ENCODE measurements around the gene NOP56. TPM values are rescaled to one million over a fixed set of nuclear protein-coding genes. Genes with fewer than 3 reads are reported as not detected.

NOP56 gene
- total and polyA plus RNA-seq, 2 of the 4 experiments (the other 2 are of a cell fraction), result 189 to 231 TPM

DNA sequence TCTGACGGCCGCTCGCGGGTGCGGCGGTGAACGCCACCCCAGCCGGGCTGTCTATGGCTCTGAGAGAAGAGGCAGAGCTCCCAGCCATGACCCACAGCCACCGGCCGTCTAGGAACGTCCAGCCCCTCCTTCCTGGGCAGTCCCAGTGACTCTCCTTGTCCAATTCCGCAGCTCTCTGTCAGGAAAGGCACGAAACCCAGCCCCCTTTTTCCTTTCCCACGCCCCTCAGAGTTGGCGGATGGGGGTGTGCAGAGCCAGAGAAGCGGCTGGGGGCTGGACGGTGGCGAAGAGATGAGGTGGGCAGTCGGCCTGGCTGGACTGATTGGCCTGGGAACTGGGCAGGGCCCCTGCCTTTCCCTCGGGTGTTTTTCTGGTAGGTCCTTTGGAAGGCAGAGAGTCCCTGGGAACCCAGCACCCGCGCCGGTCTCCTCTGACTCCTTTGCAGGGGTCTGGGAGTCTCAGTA is 41.6 kb downstream of the NOP56 start:
- H2BK20ac ChIP-seq (ENCODE audit: low read depth, low read length), result no peak overlapping the region
- H3K23ac ChIP-seq (ENCODE audit: low read depth, low read length), result no peak overlapping the region
- no peak overlapping the region for H3K9ac ChIP-seq (ENCODE audit: low read depth, low read length)
- DNase-seq, result no peak
- no peaks in the 10 kb centered on the region for H3K9me3 ChIP-seq (ENCODE audit: control insufficient read depth, insufficient read depth, low read length)
- H2BK15ac ChIP-seq (ENCODE audit: low read depth, low read length), result no peak overlapping the region
- no peak overlapping the region for H3K56ac ChIP-seq (ENCODE audit: extremely low read depth, insufficient read depth, low read length)
- no peak overlapping the region for H3K27ac ChIP-seq (ENCODE audit: insufficient read depth, low read length)
- intact Hi-C loops (cut with micrococcal nuclease) (loop anchor here (2.0 kb wide), 1 partner anchor 47 kb away; no protein-coding TSS in a partner anchor), in situ Hi-C loops (cut with MboI; ENCODE audit: low sequenced_read_pairs) (no loop called here), dilution Hi-C loops (cut with HindIII; ENCODE audit: low sequenced_read_pairs, unreplicated experiment) (no loop called here)
- no peak overlapping the region for H3K4me2 ChIP-seq (ENCODE audit: low read depth, low read length)
- H2AFZ ChIP-seq (replicated peaks; ENCODE audit: low read length, poor library complexity), result peak overlapping the region; percentile 45
- H3K4me1 ChIP-seq (ENCODE audit: control insufficient read depth, insufficient read depth, low read length), result no peaks in the 10 kb centered on the region
- TF ChIP-seq, protein P1, sequence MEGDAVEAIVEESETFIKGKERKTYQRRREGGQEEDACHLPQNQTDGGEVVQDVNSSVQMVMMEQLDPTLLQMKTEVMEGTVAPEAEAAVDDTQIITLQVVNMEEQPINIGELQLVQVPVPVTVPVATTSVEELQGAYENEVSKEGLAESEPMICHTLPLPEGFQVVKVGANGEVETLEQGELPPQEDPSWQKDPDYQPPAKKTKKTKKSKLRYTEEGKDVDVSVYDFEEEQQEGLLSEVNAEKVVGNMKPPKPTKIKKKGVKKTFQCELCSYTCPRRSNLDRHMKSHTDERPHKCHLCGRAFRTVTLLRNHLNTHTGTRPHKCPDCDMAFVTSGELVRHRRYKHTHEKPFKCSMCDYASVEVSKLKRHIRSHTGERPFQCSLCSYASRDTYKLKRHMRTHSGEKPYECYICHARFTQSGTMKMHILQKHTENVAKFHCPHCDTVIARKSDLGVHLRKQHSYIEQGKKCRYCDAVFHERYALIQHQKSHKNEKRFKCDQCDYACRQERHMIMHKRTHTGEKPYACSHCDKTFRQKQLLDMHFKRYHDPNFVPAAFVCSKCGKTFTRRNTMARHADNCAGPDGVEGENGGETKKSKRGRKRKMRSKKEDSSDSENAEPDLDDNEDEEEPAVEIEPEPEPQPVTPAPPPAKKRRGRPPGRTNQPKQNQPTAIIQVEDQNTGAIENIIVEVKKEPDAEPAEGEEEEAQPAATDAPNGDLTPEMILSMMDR (conservative IDR thresholded peaks at IDR 0.05; ENCODE audit: low read depth, low read length), result no peak
- TF ChIP-seq, protein P2, sequence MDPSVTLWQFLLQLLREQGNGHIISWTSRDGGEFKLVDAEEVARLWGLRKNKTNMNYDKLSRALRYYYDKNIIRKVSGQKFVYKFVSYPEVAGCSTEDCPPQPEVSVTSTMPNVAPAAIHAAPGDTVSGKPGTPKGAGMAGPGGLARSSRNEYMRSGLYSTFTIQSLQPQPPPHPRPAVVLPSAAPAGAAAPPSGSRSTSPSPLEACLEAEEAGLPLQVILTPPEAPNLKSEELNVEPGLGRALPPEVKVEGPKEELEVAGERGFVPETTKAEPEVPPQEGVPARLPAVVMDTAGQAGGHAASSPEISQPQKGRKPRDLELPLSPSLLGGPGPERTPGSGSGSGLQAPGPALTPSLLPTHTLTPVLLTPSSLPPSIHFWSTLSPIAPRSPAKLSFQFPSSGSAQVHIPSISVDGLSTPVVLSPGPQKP (IDR thresholded peaks at IDR 0.05; ENCODE audit: borderline replicate concordance, low read depth, low read length), result no peak
- TF ChIP-seq BHLHE40 (IDR thresholded peaks at IDR 0.05; ENCODE audit: low read depth, low read length) (no peak), POLR2A (IDR thresholded peaks at IDR 0.05; ENCODE audit: low read depth, low read length) (no peak), MAFK (IDR thresholded peaks at IDR 0.05; ENCODE audit: low read depth, low read length) (no peak), CEBPB (IDR thresholded peaks at IDR 0.05; ENCODE audit: low read depth, low read length) (no peak), MXI1 (IDR thresholded peaks at IDR 0.05; ENCODE audit: borderline replicate concordance, low read depth, low read length) (no peak), RFX5 (IDR thresholded peaks at IDR 0.05; ENCODE audit: low read depth, low read length) (no peak), SMC3 (IDR thresholded peaks at IDR 0.05; ENCODE audit: low read depth, low read length) (no peak), RCOR1 (IDR thresholded peaks at IDR 0.05; ENCODE audit: insufficient replicate concordance, low read length) (no peak), NFE2L2 (IDR thresholded peaks at IDR 0.05; ENCODE audit: low read depth, low read length) (no peak), FOS (IDR thresholded peaks at IDR 0.05; ENCODE audit: low read depth, low read length) (no peak), CHD1 (IDR thresholded peaks at IDR 0.05; ENCODE audit: low read depth, low read length) (no peak)
- TF ChIP-seq, protein P3, sequence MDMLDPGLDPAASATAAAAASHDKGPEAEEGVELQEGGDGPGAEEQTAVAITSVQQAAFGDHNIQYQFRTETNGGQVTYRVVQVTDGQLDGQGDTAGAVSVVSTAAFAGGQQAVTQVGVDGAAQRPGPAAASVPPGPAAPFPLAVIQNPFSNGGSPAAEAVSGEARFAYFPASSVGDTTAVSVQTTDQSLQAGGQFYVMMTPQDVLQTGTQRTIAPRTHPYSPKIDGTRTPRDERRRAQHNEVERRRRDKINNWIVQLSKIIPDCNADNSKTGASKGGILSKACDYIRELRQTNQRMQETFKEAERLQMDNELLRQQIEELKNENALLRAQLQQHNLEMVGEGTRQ (IDR thresholded peaks at IDR 0.05; ENCODE audit: low read depth, low read length), result no peak
- H4K5ac ChIP-seq (ENCODE audit: low read depth, low read length), result no peak overlapping the region
- ChIA-PET CTCF (no interaction called here), POLR2A (ENCODE audit: unreplicated experiment) (no interaction called here)
- BruUV-seq (replicated peaks), result no TSS peak
- H2AK9ac ChIP-seq (replicated peaks; ENCODE audit: low read depth, low read length, poor library complexity), result no peak overlapping the region
- no peak overlapping the region for H2BK5ac ChIP-seq (ENCODE audit: low read depth, low read length, poor library complexity, severe bottlenecking)
- H3K27me3 ChIP-seq (ENCODE audit: control insufficient read depth, insufficient read depth, low read length), result peaks cover 61% of the 10 kb centered on the region
- H3K36me3 ChIP-seq (ENCODE audit: control insufficient read depth, insufficient read depth, low read length), result no peaks in the 10 kb centered on the region
- no peaks in the 10 kb centered on the region for H3K79me1 ChIP-seq (ENCODE audit: low read depth in 1 of 2, low read length in 2 of 2)
- H4K8ac ChIP-seq (ENCODE audit: low read depth in 2 of 2, low read length in 2 of 2), result no peak overlapping the region
- H3K18ac ChIP-seq (ENCODE audit: low read depth, low read length), result no peak overlapping the region
- no peaks in the 10 kb centered on the region; the same call in 1 of the 2 replicates for H4K20me1 ChIP-seq (ENCODE audit: insufficient read depth, low read length)
- H3K9me1 ChIP-seq (ENCODE audit: insufficient read depth, low read length), result no peaks in the 10 kb centered on the region; the same call in 1 of the 2 replicates
- H3K4me3 ChIP-seq (ENCODE audit: insufficient read depth, low read depth, low read length), result no peak overlapping the region
- no peak overlapping the region for H2AK5ac ChIP-seq (ENCODE audit: low read depth, low read length)
- 7% methylated on average over 6 of the region's 23 CpGs; no CpG with 5 or more reads in 1 of the 2 experiments for WGBS, 2 experiments (ENCODE audit: extremely low coverage in 2 of 2, insufficient read length in 1 of 2)
- H3K4ac ChIP-seq (ENCODE audit: low read depth, low read length), result no peak overlapping the region
- H4K91ac ChIP-seq (ENCODE audit: insufficient read depth, low read depth, low read length), result no peak overlapping the region
- H3K14ac ChIP-seq (replicated peaks; ENCODE audit: low read depth, low read length), result no peak overlapping the region
- no peak for ATAC-seq (ENCODE audit: low read depth)
- no peak overlapping the region for H2BK120ac ChIP-seq (ENCODE audit: low read depth, low read length)
